Prostate gland (tissue), 2 donors: ENCODE measurements around the gene KCNN2.

Experiments used
- POLR2AphosphoS5 ChIP-seq: sonication (generic); formaldehyde crosslinking; IDR thresholded peaks from one replicate; pipeline ENCODE4 v1.6.1; 2017; ENCODE audit warnings: antibody characterized with exemption
- TF ChIP-seq, protein P1 (sequence below), 4 experiments: fragments of 200-600 bp in 2 of 4; fragments of 450-650 bp in 2 of 4; sonication (generic) in 2 of 4; IDR thresholded peaks; 1 replicate in 3 of 4; 2 replicates in 1 of 4; pipeline ENCODE4 v1.5.1; 2016 to 2019; ENCODE audit warnings: antibody characterized with exemption in 4 of 4, mild to moderate bottlenecking in 2 of 4, moderate library complexity in 2 of 4

DNA sequence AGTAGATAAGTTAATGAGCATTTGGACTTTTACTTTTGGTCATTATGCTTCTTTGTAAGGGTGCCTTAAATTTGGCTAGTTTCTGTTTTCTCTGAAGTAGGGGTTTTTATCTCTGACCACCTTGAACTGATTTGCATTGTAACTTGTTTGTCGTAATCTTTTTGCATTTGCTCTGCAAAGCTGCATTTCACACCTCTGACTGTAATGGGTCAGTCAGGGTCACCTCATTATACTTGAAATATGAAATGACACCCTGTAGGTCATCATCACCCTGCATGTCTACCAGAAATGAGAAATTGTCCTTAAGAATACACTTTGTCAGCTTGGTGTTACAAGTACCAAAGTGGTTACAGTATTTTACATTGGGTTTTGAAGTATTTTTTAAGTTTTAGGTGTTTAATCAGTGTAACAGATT is 74.0 kb downstream of the KCNN2 start:
- no peak for TF ChIP-seq POLR2AphosphoS5
- TF ChIP-seq, protein P1, sequence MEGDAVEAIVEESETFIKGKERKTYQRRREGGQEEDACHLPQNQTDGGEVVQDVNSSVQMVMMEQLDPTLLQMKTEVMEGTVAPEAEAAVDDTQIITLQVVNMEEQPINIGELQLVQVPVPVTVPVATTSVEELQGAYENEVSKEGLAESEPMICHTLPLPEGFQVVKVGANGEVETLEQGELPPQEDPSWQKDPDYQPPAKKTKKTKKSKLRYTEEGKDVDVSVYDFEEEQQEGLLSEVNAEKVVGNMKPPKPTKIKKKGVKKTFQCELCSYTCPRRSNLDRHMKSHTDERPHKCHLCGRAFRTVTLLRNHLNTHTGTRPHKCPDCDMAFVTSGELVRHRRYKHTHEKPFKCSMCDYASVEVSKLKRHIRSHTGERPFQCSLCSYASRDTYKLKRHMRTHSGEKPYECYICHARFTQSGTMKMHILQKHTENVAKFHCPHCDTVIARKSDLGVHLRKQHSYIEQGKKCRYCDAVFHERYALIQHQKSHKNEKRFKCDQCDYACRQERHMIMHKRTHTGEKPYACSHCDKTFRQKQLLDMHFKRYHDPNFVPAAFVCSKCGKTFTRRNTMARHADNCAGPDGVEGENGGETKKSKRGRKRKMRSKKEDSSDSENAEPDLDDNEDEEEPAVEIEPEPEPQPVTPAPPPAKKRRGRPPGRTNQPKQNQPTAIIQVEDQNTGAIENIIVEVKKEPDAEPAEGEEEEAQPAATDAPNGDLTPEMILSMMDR (IDR thresholded peaks at IDR 0.05) = no peak
